GM19468 (cell line): ENCODE measurements around the gene PKN1.
"Not testable (repeated sequence)": the region's sequence is repeated elsewhere in the genome, so short reads cannot be mapped to it uniquely, and the experiment has no call there.

Source experiments
- ATAC-seq: cut with Tn5 transposase; IDR thresholded peaks from one replicate; pipeline ENCODE4 v1.9.1; 2021; ENCODE audit warnings: mild to moderate bottlenecking, moderate library complexity, moderate number of reproducible peaks; ENCODE audit not compliant: unreplicated experiment; ENCODE audit errors: extremely low read depth

Gene PKN1

GRCh38 chr19:14452303-14452702 lies 19.2 kb downstream of the PKN1 start:
- ATAC-seq, result not testable (repeated sequence)

GRCh38 chr19:14459703-14460102 lies 26.6 kb downstream of the PKN1 start:
- no peak for ATAC-seq

GRCh38 chr19:14460935-14461334 lies 27.8 kb downstream of the PKN1 start:
- ATAC-seq, result no peak

- not testable (repeated sequence) for ATAC-seq
Observed at GRCh38 chr19:14462401-14462800, 29.3 kb downstream of the PKN1 start.

GRCh38 chr19:14463747-14464146 lies 30.6 kb downstream of the PKN1 start:
- no peak for ATAC-seq

- ATAC-seq, result no peak
Observed at GRCh38 chr19:14467391-14467790, 34.3 kb downstream of the PKN1 start.

- no peak for ATAC-seq
Observed at GRCh38 chr19:14467816-14468215, 34.7 kb downstream of the PKN1 start.

GRCh38 chr19:14470031-14470876 lies 37.1 kb downstream of the PKN1 start:
- ATAC-seq, result no peak

GRCh38 chr19:14471436-14472187 lies 38.5 kb downstream of the PKN1 start:
- no peak for ATAC-seq

- ATAC-seq, result no peak
Observed at GRCh38 chr19:14472202-14472938, 39.3 kb downstream of the PKN1 start.

GRCh38 chr19:14473073-14473977 lies 40.2 kb downstream of the PKN1 start:
- ATAC-seq, result no peak

- ATAC-seq, result no peak
Observed at GRCh38 chr19:14473978-14474578, 41.0 kb downstream of the PKN1 start.

- ATAC-seq, result no peak
Observed at GRCh38 chr19:14474827-14475226, 41.7 kb downstream of the PKN1 start.

- no peak for ATAC-seq
Observed at GRCh38 chr19:14475251-14476073, 42.4 kb downstream of the PKN1 start, which contains the start of gene PTGER1. TSS of gene PTGER1 (minus strand) at chr19:14475354. CDS start at chr19:14474320, 1,034 bp downstream.

GRCh38 chr19:14476327-14476672 lies 43.2 kb downstream of the PKN1 start:
- no peak for ATAC-seq

GRCh38 chr19:14476673-14477401 lies 43.7 kb downstream of the PKN1 start:
- ATAC-seq, result no peak

GRCh38 chr19:14477418-14478112 lies 44.5 kb downstream of the PKN1 start:
- no peak for ATAC-seq
